IMR-90 (cell line): ENCODE data around the gene TCF7L2. TPM values are rescaled to one million over a fixed set of nuclear protein-coding genes. Genes with fewer than 3 reads are reported as not detected.

Experiments
- ATAC-seq: fragments of 200-7000 bp; cut with Tn5 transposase; 2 replicates; pipeline ENCODE4 v1.9.1; 2020; ENCODE audit warnings: low read depth, mild to moderate bottlenecking, moderate library complexity
- BruUV-seq: library from RNA; stranded (reverse); fragments of 400-500 nt; replicated peaks from 2 replicates; lab custom pipeline; 2021; lab: Mats Ljungman, UMichigan
- CTCF ChIA-PET: fragments of 300-600 bp; formaldehyde crosslinking; extraction: SDS; loops from one replicate; lab custom pipeline; 2021; ENCODE audit warnings: antibody characterized with exemption; lab: Yijun Ruan, JAX
- POLR2A ChIA-PET: fragments of 300-600 bp; sonication (Branson Sonifier 250); formaldehyde crosslinking; loops from one replicate; lab custom pipeline; 2022; ENCODE audit warnings: antibody characterized with exemption; ENCODE audit not compliant: unreplicated experiment; lab: Charles Lee
- DNase-seq: peaks from one replicate; pipeline ENCODE4 v3.0.0; 2013
- H2AFZ ChIP-seq: replicated peaks from 2 replicates; pipeline ENCODE3; 2013; ENCODE audit warnings: low read length, mild to moderate bottlenecking; ENCODE audit not compliant: poor library complexity
- H2AK5ac ChIP-seq: 2 replicates; pipeline ENCODE4 v1.6.1; 2013; ENCODE audit warnings: low read depth, low read length, inconsistent platforms
- H2AK9ac ChIP-seq: replicated peaks from 2 replicates; pipeline ENCODE3; 2013; ENCODE audit warnings: mild to moderate bottlenecking, low read depth, low read length, moderate library complexity; ENCODE audit not compliant: poor library complexity
- H2BK120ac ChIP-seq: 2 replicates; pipeline ENCODE4 v1.6.1; 2013; ENCODE audit warnings: low read depth, low read length, inconsistent platforms
- H2BK15ac ChIP-seq: 3 replicates; pipeline ENCODE4 v1.6.1; 2013; ENCODE audit warnings: low read depth, low read length, inconsistent platforms
- H2BK20ac ChIP-seq: 2 replicates; pipeline ENCODE4 v1.6.1; 2013; ENCODE audit warnings: low read depth, mild to moderate bottlenecking, inconsistent platforms, low read length, moderate library complexity
- H2BK5ac ChIP-seq: 2 replicates; pipeline ENCODE4 v1.6.1; 2013; ENCODE audit warnings: mild to moderate bottlenecking, low read depth, low read length, inconsistent platforms; ENCODE audit not compliant: poor library complexity, severe bottlenecking
- H3K14ac ChIP-seq: replicated peaks from 2 replicates; pipeline ENCODE4 v1.6.1; 2013; ENCODE audit warnings: low read depth, low read length, inconsistent platforms
- H3K18ac ChIP-seq: 2 replicates; pipeline ENCODE4 v1.6.1; 2013; ENCODE audit warnings: low read depth, low read length, control low read depth
- H3K23ac ChIP-seq: 2 replicates; pipeline ENCODE4 v1.6.1; 2013; ENCODE audit warnings: low read depth, low read length, inconsistent platforms
- H3K27ac ChIP-seq: 2 replicates; pipeline ENCODE4 v1.5.1; 2013; ENCODE audit warnings: mild to moderate bottlenecking, control low read depth, low read length; ENCODE audit not compliant: insufficient read depth
- H3K27me3 ChIP-seq: 2 replicates; pipeline ENCODE4 v1.6.1; 2013; ENCODE audit warnings: low read length; ENCODE audit not compliant: control insufficient read depth, insufficient read depth
- H3K36me3 ChIP-seq: 2 replicates; pipeline ENCODE4 v1.6.1; 2013; ENCODE audit warnings: low read length, mixed read lengths; ENCODE audit not compliant: control insufficient read depth, insufficient read depth
- H3K4ac ChIP-seq: 2 replicates; pipeline ENCODE4 v1.6.1; 2013; ENCODE audit warnings: low read depth, low read length, inconsistent platforms
- H3K4me1 ChIP-seq: 2 replicates; pipeline ENCODE4 v1.6.1; 2013; ENCODE audit warnings: low read length, mixed read lengths; ENCODE audit not compliant: control insufficient read depth, insufficient read depth
- H3K4me2 ChIP-seq: 2 replicates; pipeline ENCODE4 v1.6.1; 2013; ENCODE audit warnings: low read depth, mild to moderate bottlenecking, control low read depth, low read length, moderate library complexity
- H3K4me3 ChIP-seq: 2 replicates; pipeline ENCODE4 v1.5.1; 2013; ENCODE audit warnings: low read depth, mild to moderate bottlenecking, control low read depth, low read length, moderate library complexity; ENCODE audit not compliant: insufficient read depth
- H3K56ac ChIP-seq: 2 replicates; pipeline ENCODE4 v1.6.1; 2013; ENCODE audit warnings: low read length, inconsistent platforms; ENCODE audit not compliant: insufficient read depth; ENCODE audit errors: extremely low read depth
- H3K79me1 ChIP-seq, 2 experiments: 2 replicates each; pipeline ENCODE4 v1.6.1; 2013; ENCODE audit warnings: low read length in 2 of 2, inconsistent platforms in 1 of 2, low read depth in 1 of 2
- H3K9ac ChIP-seq: 2 replicates; pipeline ENCODE4 v1.6.1; 2013; ENCODE audit warnings: low read depth, low read length, control low read depth
- H3K9me1 ChIP-seq: 2 replicates; pipeline ENCODE4 v1.6.1; 2013; ENCODE audit warnings: low read length, inconsistent platforms; ENCODE audit not compliant: insufficient read depth
- H3K9me3 ChIP-seq: 2 replicates; pipeline ENCODE4 v1.6.1; 2013; ENCODE audit warnings: low read length; ENCODE audit not compliant: control insufficient read depth, insufficient read depth
- H4K20me1 ChIP-seq: 2 replicates; pipeline ENCODE4 v1.6.1; 2013; ENCODE audit warnings: low read length, inconsistent platforms; ENCODE audit not compliant: insufficient read depth
- H4K5ac ChIP-seq: 2 replicates; pipeline ENCODE4 v1.6.1; 2013; ENCODE audit warnings: mild to moderate bottlenecking, low read depth, low read length, control low read depth
- H4K8ac ChIP-seq, 2 experiments: 2 replicates each; pipeline ENCODE4 v1.6.1; 2013; ENCODE audit warnings: low read depth in 2 of 2, low read length in 2 of 2, control low read depth in 1 of 2, inconsistent platforms in 1 of 2
- H4K91ac ChIP-seq: 2 replicates; pipeline ENCODE4 v1.6.1; 2013; ENCODE audit warnings: low read depth, low read length, inconsistent platforms; ENCODE audit not compliant: insufficient read depth
- CEBPB ChIP-seq: IDR thresholded peaks from 2 replicates; pipeline ENCODE4 v1.6.1; 2012; ENCODE audit warnings: low read depth, low read length, improper control_type of control experiment
- CHD1 ChIP-seq: IDR thresholded peaks from 2 replicates; pipeline ENCODE4 v1.6.1; 2012; ENCODE audit warnings: low read depth, low read length, improper control_type of control experiment
- FOS ChIP-seq: fragments of 150-350 bp; IDR thresholded peaks from 2 replicates; pipeline ENCODE4 v1.6.1; 2016; ENCODE audit warnings: low read depth, low read length
- MAZ ChIP-seq: IDR thresholded peaks from 2 replicates; pipeline ENCODE4 v1.6.1; 2012; ENCODE audit warnings: low read depth, mild to moderate bottlenecking, low read length, improper control_type of control experiment, moderate library complexity, borderline replicate concordance
- NFE2L2 ChIP-seq: fragments of 150-350 bp; IDR thresholded peaks from 2 replicates; pipeline ENCODE4 v1.6.1; 2016; ENCODE audit warnings: low read depth, mild to moderate bottlenecking, low read length
- POLR2A ChIP-seq: IDR thresholded peaks from 2 replicates; pipeline ENCODE4 v1.6.1; 2012; ENCODE audit warnings: mild to moderate bottlenecking, low read depth, low read length
- RCOR1 ChIP-seq: IDR thresholded peaks from 2 replicates; pipeline ENCODE4 v1.6.1; 2012; ENCODE audit warnings: mild to moderate bottlenecking, low read length, improper control_type of control experiment; ENCODE audit not compliant: insufficient replicate concordance
- SMC3 ChIP-seq: fragments of 150-350 bp; IDR thresholded peaks from 2 replicates; pipeline ENCODE4 v1.6.1; 2016; ENCODE audit warnings: low read depth, mild to moderate bottlenecking, antibody characterized with exemption, low read length, moderate library complexity
- WGBS, 2 experiments: methylation state at CpG; one replicate each; pipeline versions ENCODE4 v1.1.5 to v1.1.7; 2013; ENCODE audit warnings: missing lambda C conversion rate in 2 of 2; ENCODE audit not compliant: insufficient read length in 1 of 2; ENCODE audit errors: extremely low coverage in 2 of 2; 5-methylcytosine and 5-hydroxymethylcytosine counted together
- dilution Hi-C: fragments of 300-500 bp; cut with HindIII; formaldehyde crosslinking; loops from one replicate; pipeline ENCODE4 v1.14.3; 2018; ENCODE audit warnings: low sequenced_read_pairs; ENCODE audit not compliant: unreplicated experiment
- in situ Hi-C: fragments of 300-500 bp; cut with MboI; formaldehyde crosslinking; loops from 3 replicates; pipeline ENCODE4 v1.14.3; 2019; ENCODE audit warnings: low sequenced_read_pairs, inconsistent platforms, mixed read lengths
- intact Hi-C: fragments of 100-400 bp; cut with micrococcal nuclease; formaldehyde crosslinking; loops from 2 replicates; pipeline ENCODE4 v1.10.0; 2022
- polyA plus RNA-seq, 3 experiments: library from polyadenylated mRNA; depleted of rRNA; stranded (reverse); fragments of >200 nt; gene quantifications; 2 replicates each; pipeline ENCODE4 v1.2.3, GENCODE V29; 2012; ENCODE audit warnings: low replicate concordance in 1 of 3
- total RNA-seq: library from RNA; depleted of rRNA; stranded (reverse); fragments of >200 nt; gene quantifications from 2 replicates; pipeline ENCODE4 v1.2.3, GENCODE V29; 2012
- TF ChIP-seq, protein P1 (sequence below): conservative IDR thresholded peaks from 2 replicates; pipeline ENCODE4 v1.5.1; 2012; ENCODE audit warnings: mild to moderate bottlenecking, low read depth, low read length, improper control_type of control experiment

The TCF7L2 gene
- total and polyA plus RNA-seq, 2 of the 4 experiments (the other 2 are of a cell fraction) = 1.3 to 12.2 TPM

DNA sequence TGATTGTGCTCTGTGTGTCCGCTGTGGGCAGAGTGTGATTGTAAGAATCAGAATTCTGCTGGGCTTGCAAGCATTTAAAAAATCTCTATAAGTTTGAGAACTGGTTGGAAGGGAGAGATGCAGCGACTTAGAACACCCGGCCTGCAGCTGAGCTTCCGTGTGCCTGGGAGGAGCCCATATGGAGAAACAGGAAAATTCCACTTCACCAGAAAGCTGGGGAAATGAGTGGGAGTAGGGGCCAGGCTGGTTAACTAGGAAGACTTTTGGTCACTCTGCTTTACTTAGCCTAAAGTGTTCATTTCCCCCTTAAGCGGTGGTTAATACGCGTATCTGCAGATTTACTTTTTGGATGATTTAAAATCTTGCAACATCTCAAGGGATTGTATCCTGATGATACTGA lies 72.2 kb downstream of the TCF7L2 start:
- no peak overlapping the region for H2BK20ac ChIP-seq
- BruUV-seq = no TSS peak
- dilution Hi-C loops (no loop called here), in situ Hi-C loops (no loop called here), intact Hi-C loops (no loop called here)
- H3K27me3 ChIP-seq = no peaks in the 10 kb centered on the region
- 100% methylated on average over 1 of the region's 7 CpGs; no CpG with 5 or more reads in 1 of the 2 experiments for WGBS, 2 experiments
- peaks cover 64% of the 10 kb centered on the region for H4K20me1 ChIP-seq
- H2AK9ac ChIP-seq = no peak overlapping the region
- H3K9me3 ChIP-seq = no peaks in the 10 kb centered on the region
- no peak overlapping the region for H3K18ac ChIP-seq
- H2BK5ac ChIP-seq = no peak overlapping the region
- ATAC-seq (no peak), DNase-seq (no peak)
- no peaks in the 10 kb centered on the region for H3K36me3 ChIP-seq
- H3K9me1 ChIP-seq = peaks cover 16% of the 10 kb centered on the region; the same call in 1 of the 2 replicates
- ChIA-PET CTCF (no interaction called here), POLR2A (no interaction called here)
- H2AFZ ChIP-seq = no peak overlapping the region
- no peak overlapping the region for H4K5ac ChIP-seq
- H3K9ac ChIP-seq = no peak overlapping the region
- no peak overlapping the region for H3K14ac ChIP-seq
- H2BK120ac ChIP-seq = no peak overlapping the region
- no peak overlapping the region for H3K23ac ChIP-seq
- H3K79me1 ChIP-seq = peaks cover 34 to 74% of the 10 kb centered on the region in 2 experiments
- H3K4ac ChIP-seq = no peak overlapping the region
- no peak overlapping the region for H3K56ac ChIP-seq
- no peak overlapping the region for H2BK15ac ChIP-seq
- H3K27ac ChIP-seq = no peak overlapping the region
- peaks cover 19% of the 10 kb centered on the region for H3K4me1 ChIP-seq
- TF ChIP-seq RCOR1 = no peak
- TF ChIP-seq CHD1 = no peak
- TF ChIP-seq, protein P1, sequence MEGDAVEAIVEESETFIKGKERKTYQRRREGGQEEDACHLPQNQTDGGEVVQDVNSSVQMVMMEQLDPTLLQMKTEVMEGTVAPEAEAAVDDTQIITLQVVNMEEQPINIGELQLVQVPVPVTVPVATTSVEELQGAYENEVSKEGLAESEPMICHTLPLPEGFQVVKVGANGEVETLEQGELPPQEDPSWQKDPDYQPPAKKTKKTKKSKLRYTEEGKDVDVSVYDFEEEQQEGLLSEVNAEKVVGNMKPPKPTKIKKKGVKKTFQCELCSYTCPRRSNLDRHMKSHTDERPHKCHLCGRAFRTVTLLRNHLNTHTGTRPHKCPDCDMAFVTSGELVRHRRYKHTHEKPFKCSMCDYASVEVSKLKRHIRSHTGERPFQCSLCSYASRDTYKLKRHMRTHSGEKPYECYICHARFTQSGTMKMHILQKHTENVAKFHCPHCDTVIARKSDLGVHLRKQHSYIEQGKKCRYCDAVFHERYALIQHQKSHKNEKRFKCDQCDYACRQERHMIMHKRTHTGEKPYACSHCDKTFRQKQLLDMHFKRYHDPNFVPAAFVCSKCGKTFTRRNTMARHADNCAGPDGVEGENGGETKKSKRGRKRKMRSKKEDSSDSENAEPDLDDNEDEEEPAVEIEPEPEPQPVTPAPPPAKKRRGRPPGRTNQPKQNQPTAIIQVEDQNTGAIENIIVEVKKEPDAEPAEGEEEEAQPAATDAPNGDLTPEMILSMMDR = no peak
- TF ChIP-seq CEBPB = no peak
- no peak for TF ChIP-seq MAZ
- TF ChIP-seq SMC3 = no peak
- no peak for TF ChIP-seq POLR2A
- TF ChIP-seq FOS = no peak
- no peak for TF ChIP-seq NFE2L2
- H4K91ac ChIP-seq = no peak overlapping the region
- no peak overlapping the region for H4K8ac ChIP-seq
- H3K4me2 ChIP-seq = no peak overlapping the region
- no peak overlapping the region for H2AK5ac ChIP-seq
- no peak overlapping the region for H3K4me3 ChIP-seq
